NT2/D1 (cell line): Measurements from ENCODE around the gene DENND5A.

Source experiments
- SUZ12 ChIP-seq: IDR thresholded peaks from 2 replicates; pipeline ENCODE4 v1.6.1; 2011; ENCODE audit not compliant: insufficient read length, insufficient read depth; ENCODE audit errors: extremely low read depth
- YY1 ChIP-seq: IDR thresholded peaks from 2 replicates; pipeline ENCODE4 v1.6.1; 2011; ENCODE audit not compliant: insufficient read length, insufficient read depth
- ZNF274 ChIP-seq: IDR thresholded peaks from 2 replicates; pipeline ENCODE4 v1.6.1; 2011; ENCODE audit warnings: mild to moderate bottlenecking, low read depth, low read length

GRCh38 chr11:9104580-9104979 lies 160.6 kb downstream of the DENND5A start:
- TF ChIP-seq YY1 (no peak), SUZ12 (no peak), ZNF274 (no peak)
